K562 (cell line): Measurements from ENCODE around the gene C7. TPM values are rescaled to one million over a fixed set of nuclear protein-coding genes. Genes with fewer than 3 reads are reported as not detected.

Experiments
- ATAC-seq: fragments of 200-7000 bp; cut with Tn5 transposase; 3 replicates; pipeline ENCODE4 v1.9.1; 2020; ENCODE audit warnings: moderate library complexity
- BruUV-seq: library from RNA; stranded (reverse); fragments of 400-500 nt; replicated peaks from 2 replicates; lab custom pipeline; 2021; lab: Mats Ljungman, UMichigan
- CTCF ChIA-PET: fragments of 300-600 bp; formaldehyde crosslinking; extraction: SDS; loops from one replicate; lab custom pipeline; 2021; ENCODE audit warnings: low intra/inter-chr PET ratio; lab: Yijun Ruan, JAX
- POLR2A ChIA-PET: fragments of 300-600, 350-650 bp; sonication (Branson Sonifier 250); formaldehyde crosslinking; extraction: SDS; loops from one replicate; lab custom pipeline; 2021; ENCODE audit warnings: antibody characterized with exemption, inconsistent platforms; lab: Yijun Ruan, JAX
- DNase-seq, 4 experiments: peaks; one replicate each; pipeline versions ENCODE4 v3.0.0 to v3.0.0-alpha.2; 2011 to 2018; ENCODE audit warnings: low spot score in 3 of 4, mixed read lengths in 3 of 4; ENCODE audit errors: extremely low read depth in 1 of 4
- FAIRE-seq: peaks from 2 replicates; lab custom pipeline; 2011; peaks lifted over from hg19 to GRCh38; lab: Jason Lieb, UNC
- H2AFZ ChIP-seq: 2 replicates; pipeline ENCODE4 v1.6.0; 2011; ENCODE audit warnings: low read depth, low read length, control low read depth, inconsistent platforms
- H3K27ac ChIP-seq: fragments of 200-600 bp; 3 replicates; pipeline ENCODE4 v1.8.0; 2011; ENCODE audit warnings: low read depth, mild to moderate bottlenecking, control low read depth, inconsistent platforms, low read length, moderate library complexity, mixed read lengths; ENCODE audit errors: extremely low read depth
- H3K27me3 ChIP-seq, 2 experiments: fragments of 300-600 bp in 1 of 2; 2 replicates in 1 of 2; 3 replicates in 1 of 2; pipeline versions ENCODE4 v1.6.0 to v1.8.0; 2011; ENCODE audit warnings: inconsistent platforms in 2 of 2, low read length in 2 of 2, mild to moderate bottlenecking in 1 of 2, mixed read lengths in 1 of 2, moderate library complexity in 1 of 2; ENCODE audit not compliant: control insufficient read depth in 2 of 2, insufficient read depth in 2 of 2
- H3K36me3 ChIP-seq: fragments of 300-600 bp; 3 replicates; pipeline ENCODE4 v1.8.0; 2011; ENCODE audit warnings: mild to moderate bottlenecking, low read length, inconsistent platforms; ENCODE audit not compliant: control insufficient read depth, insufficient read depth
- H3K4me1 ChIP-seq, 2 experiments: fragments of 200-600 bp in 1 of 2; replicated peaks in 1 of 2; 2 replicates in 1 of 2; 3 replicates in 1 of 2; pipeline versions ENCODE4 v1.5.1 to v1.8.0; 2011; ENCODE audit warnings: inconsistent platforms in 2 of 2, low read length in 2 of 2, mild to moderate bottlenecking in 1 of 2, mixed read lengths in 1 of 2, moderate library complexity in 1 of 2; ENCODE audit not compliant: control insufficient read depth in 2 of 2, insufficient read depth in 2 of 2
- H3K4me2 ChIP-seq: 2 replicates; pipeline ENCODE4 v1.6.1; 2011; ENCODE audit warnings: low read length, control low read depth, inconsistent platforms, mixed read lengths; ENCODE audit not compliant: insufficient read depth
- H3K4me3 ChIP-seq: fragments of 200-600 bp; sonication (generic), shearing (Covaris generic); 2 replicates; pipeline ENCODE4 v1.5.1; 2016; ENCODE audit warnings: control low read depth, inconsistent platforms
- H3K79me2 ChIP-seq: fragments of 200-600 bp; 3 replicates; pipeline ENCODE4 v1.8.0; 2011; ENCODE audit warnings: low read length, inconsistent platforms; ENCODE audit not compliant: control insufficient read depth, insufficient read depth
- H3K9ac ChIP-seq, 2 experiments: 2 replicates each; pipeline versions ENCODE4 v1.6.0 to v1.6.1; 2011; ENCODE audit warnings: low read depth in 2 of 2, low read length in 2 of 2, control low read depth in 1 of 2, inconsistent platforms in 1 of 2, mild to moderate bottlenecking in 1 of 2, mixed read lengths in 1 of 2; ENCODE audit not compliant: insufficient read depth in 1 of 2
- H3K9me1 ChIP-seq: one replicate; pipeline ENCODE4 v1.6.0; 2011; ENCODE audit warnings: inconsistent platforms, mild to moderate bottlenecking, low read length, moderate library complexity; ENCODE audit not compliant: control insufficient read depth, insufficient read depth
- H3K9me3 ChIP-seq: replicated peaks from 2 replicates; pipeline ENCODE4 v1.5.1; 2011; ENCODE audit warnings: low read depth, low read length, inconsistent platforms; ENCODE audit not compliant: control insufficient read depth, insufficient read depth
- H4K20me1 ChIP-seq: replicated peaks from 2 replicates; pipeline ENCODE4 v1.6.1; 2011; ENCODE audit warnings: low read length, inconsistent platforms, mixed read lengths; ENCODE audit not compliant: control insufficient read depth, insufficient read depth
- CBX3 ChIP-seq, 2 experiments: IDR thresholded peaks; 1 replicate in 1 of 2; 2 replicates in 1 of 2; pipeline ENCODE4 v1.6.1; 2012; ENCODE audit warnings: inconsistent platforms in 2 of 2, low read length in 2 of 2, borderline replicate concordance in 1 of 2, control low read depth in 1 of 2
- CCAR2 ChIP-seq: fragments of 200-400 bp; formaldehyde crosslinking; IDR thresholded peaks from 2 replicates; pipeline ENCODE4 v1.6.1; 2017; ENCODE audit warnings: mild to moderate bottlenecking, low read depth, low read length
- COPS2 ChIP-seq: fragments of 450-650 bp; conservative IDR thresholded peaks from 2 replicates; pipeline ENCODE4 v1.6.1; 2016; ENCODE audit warnings: mild to moderate bottlenecking, moderate library complexity
- GTF2A2 ChIP-seq: IDR thresholded peaks from 2 replicates; pipeline ENCODE4 v1.6.1; 2016; ENCODE audit warnings: mild to moderate bottlenecking, missing genetic modification characterization, missing compliant biosample characterization
- NEUROD1 ChIP-seq: fragments of 150-350 bp; IDR thresholded peaks from 2 replicates; pipeline ENCODE4 v1.6.1; 2014; ENCODE audit warnings: borderline replicate concordance, low read length, low read depth; ENCODE audit not compliant: partially characterized antibody
- NFE2 ChIP-seq: IDR thresholded peaks from 2 replicates; pipeline ENCODE4 v1.6.1; 2014; ENCODE audit warnings: antibody characterized with exemption, low read depth
- PYGO2 ChIP-seq: fragments of 450-650 bp; IDR thresholded peaks from 2 replicates; pipeline ENCODE4 v1.6.1; 2016; ENCODE audit warnings: mild to moderate bottlenecking, missing genetic modification characterization, moderate library complexity, missing compliant biosample characterization
- ZNF12 ChIP-seq: sonication (generic); formaldehyde crosslinking; IDR thresholded peaks from 2 replicates; pipeline ENCODE4 v1.4.0; 2020; ENCODE audit warnings: mild to moderate bottlenecking, missing genetic modification reagents
- WGBS: fragments of 100-300 bp; shearing (Covaris generic); methylation state at CpG from one replicate; pipeline ENCODE4 v1.1.6; 2016; ENCODE audit warnings: low coverage, mixed read lengths; ENCODE audit not compliant: insufficient coverage; ENCODE audit errors: missing lambda C conversion rate; 5-methylcytosine and 5-hydroxymethylcytosine counted together
- in situ Hi-C: fragments of 300-500 bp; cut with MboI; formaldehyde crosslinking; loops from 4 replicates; pipeline ENCODE4 v1.15.0; 2018; ENCODE audit warnings: inconsistent platforms, mixed read lengths
- intact Hi-C: fragments of 100-400 bp; cut with micrococcal nuclease; formaldehyde crosslinking; loops from 2 replicates; pipeline ENCODE4 v1.14.2; 2022
- polyA plus RNA-seq, 8 experiments: library from polyadenylated mRNA; depleted of rRNA in 4 of 8; stranded (reverse) in 5 of 8; unstranded in 3 of 8; fragments of >200 nt; fragmentation: Nextera tagmentation in 2 of 8; fragmentation: Illumina TruSeq in 1 of 8; extraction: Ambion mirVana in 2 of 8; extraction: Trizol in 1 of 8; gene quantifications; 2 replicates each; pipeline versions ENCODE4 v1.2.1 to v1.2.3, GENCODE V29; 2011 to 2014; ENCODE audit warnings: inconsistent platforms in 1 of 8, missing spikeins in 1 of 8
- total RNA-seq, 7 experiments: library from RNA; depleted of rRNA in 6 of 7; stranded (reverse); fragments of >200 nt in 6 of 7; fragmentation: Illumina TruSeq in 2 of 7; extraction: Trizol in 2 of 7; gene quantifications; 2 replicates each; pipeline versions ENCODE4 v1.2.1 to v1.2.3, GENCODE V29; 2011 to 2021; ENCODE audit warnings: low replicate concordance in 1 of 7
- TF ChIP-seq, protein P1 (sequence below): fragments of 450-650 bp; IDR thresholded peaks from 2 replicates; pipeline ENCODE4 v1.6.1; 2016; ENCODE audit warnings: borderline replicate concordance
- TF ChIP-seq, protein P2 (sequence below): fragments of 250-450 bp; sonication (Bioruptor Pico); IDR thresholded peaks from 2 replicates; pipeline ENCODE4 v1.8.0; 2021; ENCODE audit warnings: borderline replicate concordance, mild to moderate bottlenecking, moderate library complexity; ENCODE audit not compliant: poor library complexity, severe bottlenecking
- TF ChIP-seq, protein P3 (sequence below): sonication (generic); formaldehyde crosslinking; IDR thresholded peaks from 2 replicates; pipeline ENCODE4 v1.8.1; 2023; ENCODE audit warnings: mild to moderate bottlenecking, missing genetic modification reagents

Gene C7
- total and polyA plus RNA-seq, 9 of the 15 experiments (the other 6 are each of a cell fraction or from before 2014, with no cell fraction given) = 0.82 TPM; not detected in 8

DNA sequence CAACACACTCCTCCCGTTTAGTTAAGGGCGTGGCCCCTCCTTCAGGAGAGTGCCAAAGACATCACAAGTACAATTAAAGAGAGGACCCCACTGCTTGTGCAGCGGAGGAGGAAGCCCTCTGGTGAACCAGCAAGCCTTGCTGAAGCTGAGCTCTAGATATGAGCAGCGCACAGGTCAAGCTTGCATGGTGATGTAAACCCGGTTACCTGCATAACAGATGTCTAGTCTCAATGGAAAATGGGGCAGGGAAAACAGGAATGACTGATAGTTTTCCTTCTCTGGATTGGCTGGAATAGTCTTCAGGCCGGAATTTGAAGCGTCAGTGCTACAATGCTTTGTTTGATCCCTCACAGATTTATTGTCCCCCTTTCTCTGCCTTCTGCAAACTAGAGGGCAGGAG lies 95.6 kb downstream of the C7 start:
- no peak overlapping the region for H3K4me3 ChIP-seq
- no peak overlapping the region for H3K9ac ChIP-seq
- H3K4me1 ChIP-seq = no peaks in the 10 kb centered on the region
- no peak overlapping the region for H3K27ac ChIP-seq
- no peaks in the 10 kb centered on the region for H3K9me3 ChIP-seq
- BruUV-seq = no TSS peak
- DNase-seq (no peak), ATAC-seq (no peak), FAIRE-seq (no peak)
- H2AFZ ChIP-seq = no peak overlapping the region
- H3K9me1 ChIP-seq = no peaks in the 10 kb centered on the region
- 3% methylated on average over 7 of the region's 7 CpGs for WGBS
- H3K79me2 ChIP-seq = no peaks in the 10 kb centered on the region
- no peak overlapping the region for H3K4me2 ChIP-seq
- intact Hi-C loops = no loop called here
- CTCF ChIA-PET = no interaction called here
- H3K27me3 ChIP-seq = peaks cover 2 to 6% of the 10 kb centered on the region in 2 experiments; a peak in 3 of 5 replicates
- H4K20me1 ChIP-seq = no peaks in the 10 kb centered on the region
- TF ChIP-seq, protein P1, sequence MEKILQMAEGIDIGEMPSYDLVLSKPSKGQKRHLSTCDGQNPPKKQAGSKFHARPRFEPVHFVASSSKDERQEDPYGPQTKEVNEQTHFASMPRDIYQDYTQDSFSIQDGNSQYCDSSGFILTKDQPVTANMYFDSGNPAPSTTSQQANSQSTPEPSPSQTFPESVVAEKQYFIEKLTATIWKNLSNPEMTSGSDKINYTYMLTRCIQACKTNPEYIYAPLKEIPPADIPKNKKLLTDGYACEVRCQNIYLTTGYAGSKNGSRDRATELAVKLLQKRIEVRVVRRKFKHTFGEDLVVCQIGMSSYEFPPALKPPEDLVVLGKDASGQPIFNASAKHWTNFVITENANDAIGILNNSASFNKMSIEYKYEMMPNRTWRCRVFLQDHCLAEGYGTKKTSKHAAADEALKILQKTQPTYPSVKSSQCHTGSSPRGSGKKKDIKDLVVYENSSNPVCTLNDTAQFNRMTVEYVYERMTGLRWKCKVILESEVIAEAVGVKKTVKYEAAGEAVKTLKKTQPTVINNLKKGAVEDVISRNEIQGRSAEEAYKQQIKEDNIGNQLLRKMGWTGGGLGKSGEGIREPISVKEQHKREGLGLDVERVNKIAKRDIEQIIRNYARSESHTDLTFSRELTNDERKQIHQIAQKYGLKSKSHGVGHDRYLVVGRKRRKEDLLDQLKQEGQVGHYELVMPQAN = no peak
- TF ChIP-seq GTF2A2 (tag) (no peak), NFE2 (no peak)
- in situ Hi-C loops = no loop called here
- H3K36me3 ChIP-seq = no peaks in the 10 kb centered on the region
- POLR2A ChIA-PET = interaction anchor here (0.5 kb wide), 1 partner anchor 13 kb away, joined by 3 read pairs; no protein-coding TSS in a partner anchor

DNA sequence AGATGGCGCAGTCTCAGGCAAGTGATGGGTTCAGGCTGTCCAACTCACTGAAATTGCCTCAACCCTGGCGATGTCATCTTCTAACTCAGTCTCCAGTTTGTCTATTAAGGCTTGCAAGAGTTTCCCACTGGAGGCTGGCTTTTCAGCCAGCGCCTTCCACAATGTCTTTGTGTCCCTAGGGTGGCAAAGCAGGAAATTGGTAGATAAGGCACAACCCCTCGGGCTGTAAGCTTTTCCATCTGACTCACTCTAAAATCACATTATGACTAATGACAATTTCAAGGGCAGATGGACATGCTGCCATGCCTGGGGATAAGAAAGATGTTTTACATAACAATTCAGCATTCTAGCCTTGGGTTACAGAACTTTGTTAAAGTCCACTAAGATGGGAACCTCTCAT lies 99.9 kb downstream of the C7 start:
- Histone ChIP-seq H3K9ac (no peak overlapping the region), H3K27me3 (peaks cover 2 to 6% of the 10 kb centered on the region in 2 experiments; a peak in 3 of 5 replicates), H3K36me3 (no peaks in the 10 kb centered on the region), H3K4me3 (no peak overlapping the region), H3K9me1 (no peaks in the 10 kb centered on the region), H3K27ac (no peak overlapping the region), H3K9me3 (no peaks in the 10 kb centered on the region), H2AFZ (no peak overlapping the region), H3K79me2 (no peaks in the 10 kb centered on the region), H3K4me1 (no peaks in the 10 kb centered on the region), H4K20me1 (no peaks in the 10 kb centered on the region), H3K4me2 (no peak overlapping the region)
- WGBS = 0% methylated on average over 4 of the region's 4 CpGs
- in situ Hi-C loops (no loop called here), intact Hi-C loops (no loop called here)
- ATAC-seq = no peak
- no peak for TF ChIP-seq COPS2
- TF ChIP-seq CBX3 (IDR thresholded peaks at IDR 0.05; ENCODE audit: borderline replicate concordance in 1 of 2, low read length in 2 of 2) = no peak
- no peak for TF ChIP-seq CCAR2
- no peak for TF ChIP-seq PYGO2
- TF ChIP-seq NEUROD1 = no peak
- no peak for TF ChIP-seq ZNF12
- TF ChIP-seq, protein P2, sequence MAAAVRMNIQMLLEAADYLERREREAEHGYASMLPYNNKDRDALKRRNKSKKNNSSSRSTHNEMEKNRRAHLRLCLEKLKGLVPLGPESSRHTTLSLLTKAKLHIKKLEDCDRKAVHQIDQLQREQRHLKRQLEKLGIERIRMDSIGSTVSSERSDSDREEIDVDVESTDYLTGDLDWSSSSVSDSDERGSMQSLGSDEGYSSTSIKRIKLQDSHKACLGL = no peak
- TF ChIP-seq, protein P3, sequence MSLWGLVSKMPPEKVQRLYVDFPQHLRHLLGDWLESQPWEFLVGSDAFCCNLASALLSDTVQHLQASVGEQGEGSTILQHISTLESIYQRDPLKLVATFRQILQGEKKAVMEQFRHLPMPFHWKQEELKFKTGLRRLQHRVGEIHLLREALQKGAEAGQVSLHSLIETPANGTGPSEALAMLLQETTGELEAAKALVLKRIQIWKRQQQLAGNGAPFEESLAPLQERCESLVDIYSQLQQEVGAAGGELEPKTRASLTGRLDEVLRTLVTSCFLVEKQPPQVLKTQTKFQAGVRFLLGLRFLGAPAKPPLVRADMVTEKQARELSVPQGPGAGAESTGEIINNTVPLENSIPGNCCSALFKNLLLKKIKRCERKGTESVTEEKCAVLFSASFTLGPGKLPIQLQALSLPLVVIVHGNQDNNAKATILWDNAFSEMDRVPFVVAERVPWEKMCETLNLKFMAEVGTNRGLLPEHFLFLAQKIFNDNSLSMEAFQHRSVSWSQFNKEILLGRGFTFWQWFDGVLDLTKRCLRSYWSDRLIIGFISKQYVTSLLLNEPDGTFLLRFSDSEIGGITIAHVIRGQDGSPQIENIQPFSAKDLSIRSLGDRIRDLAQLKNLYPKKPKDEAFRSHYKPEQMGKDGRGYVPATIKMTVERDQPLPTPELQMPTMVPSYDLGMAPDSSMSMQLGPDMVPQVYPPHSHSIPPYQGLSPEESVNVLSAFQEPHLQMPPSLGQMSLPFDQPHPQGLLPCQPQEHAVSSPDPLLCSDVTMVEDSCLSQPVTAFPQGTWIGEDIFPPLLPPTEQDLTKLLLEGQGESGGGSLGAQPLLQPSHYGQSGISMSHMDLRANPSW (CRISPR knock-in tag) = no peak
- ChIA-PET POLR2A (no interaction called here), CTCF (no interaction called here)
- no peak for FAIRE-seq
- no peak for DNase-seq
- no TSS peak for BruUV-seq
